Left ventricle myocardium superior (tissue), 1 donor: ENCODE results near the gene SLC6A18. TPM values are rescaled to one million over a fixed set of nuclear protein-coding genes. Genes with fewer than 3 reads are reported as not detected.
A peak's percentile ranks its signal among the peaks of the same experiment; 100 is the strongest.

Experiments used
- ATAC-seq: fragments of 200-7000 bp; cut with Tn5 transposase; one replicate; pipeline ENCODE4 v1.9.1; 2020; ENCODE audit warnings: mild to moderate bottlenecking, moderate library complexity
- DNase-seq: peaks from one replicate; pipeline ENCODE4 v3.0.0-alpha.2; 2020
- intact Hi-C: fragments of 100-400 bp; cut with micrococcal nuclease; formaldehyde crosslinking; loops from one replicate; pipeline ENCODE4 v1.11.0; 2022
- total RNA-seq: library from RNA; stranded (reverse); fragmentation: NEBNext Ultra II Directional; extraction: Animal tissue kit (Norgen Biotek cat#: 25700); gene quantifications from one replicate; pipeline ENCODE4 v1.2.1, GENCODE V29; 2021
- donor health status: DM: no; HTN: yes; CAD: no; lungs with severe emphysema.

The SLC6A18 gene
- total RNA-seq, 1 donor from 2014 or later: not detected

DNA sequence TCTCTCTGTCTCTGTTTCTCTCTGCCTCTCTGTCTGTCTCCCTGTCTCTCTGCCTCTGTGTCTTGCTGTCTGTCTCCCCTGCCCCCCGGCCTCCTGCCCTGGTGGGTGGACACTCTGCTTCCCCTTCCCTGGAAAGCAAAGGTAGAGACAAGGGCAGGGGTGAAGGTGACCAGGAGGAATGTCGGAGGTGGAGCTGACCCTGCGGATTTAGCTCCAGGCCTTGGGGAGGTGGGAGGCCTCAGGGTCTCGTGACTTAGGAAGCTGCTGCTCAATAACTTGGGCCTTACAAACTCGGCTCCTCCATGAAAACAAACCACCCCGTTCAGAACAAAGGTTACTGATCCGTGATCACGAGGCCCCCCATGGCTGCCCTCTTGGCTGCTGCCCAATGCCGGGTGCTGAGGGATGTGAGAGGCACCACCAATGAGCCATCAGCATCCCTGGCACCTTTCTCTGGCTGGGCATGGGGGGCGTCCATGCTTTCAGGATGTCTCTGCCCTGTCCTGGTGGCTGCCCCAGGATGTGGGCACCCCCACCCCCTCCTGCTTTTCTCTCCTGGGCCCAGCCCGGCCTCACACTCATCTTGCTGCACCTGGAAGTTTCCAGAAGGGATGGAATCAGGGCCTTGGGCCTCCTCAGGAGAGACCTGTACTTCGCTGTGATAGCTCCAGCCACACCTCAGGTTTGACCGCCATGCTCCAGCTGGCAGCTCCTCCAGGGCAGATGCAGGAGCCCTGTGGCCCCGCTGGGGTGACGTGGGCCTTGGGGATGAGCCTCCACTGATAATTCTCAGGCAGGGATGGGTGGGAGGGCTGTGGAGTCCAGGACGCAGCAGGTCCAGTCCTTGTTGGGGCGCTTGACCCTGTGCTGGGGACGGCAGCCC lies 38.6 kb upstream of the SLC6A18 start:
- intact Hi-C loops: no loop called here
- peak; percentile 24 for DNase-seq
- ATAC-seq: no peak

DNA sequence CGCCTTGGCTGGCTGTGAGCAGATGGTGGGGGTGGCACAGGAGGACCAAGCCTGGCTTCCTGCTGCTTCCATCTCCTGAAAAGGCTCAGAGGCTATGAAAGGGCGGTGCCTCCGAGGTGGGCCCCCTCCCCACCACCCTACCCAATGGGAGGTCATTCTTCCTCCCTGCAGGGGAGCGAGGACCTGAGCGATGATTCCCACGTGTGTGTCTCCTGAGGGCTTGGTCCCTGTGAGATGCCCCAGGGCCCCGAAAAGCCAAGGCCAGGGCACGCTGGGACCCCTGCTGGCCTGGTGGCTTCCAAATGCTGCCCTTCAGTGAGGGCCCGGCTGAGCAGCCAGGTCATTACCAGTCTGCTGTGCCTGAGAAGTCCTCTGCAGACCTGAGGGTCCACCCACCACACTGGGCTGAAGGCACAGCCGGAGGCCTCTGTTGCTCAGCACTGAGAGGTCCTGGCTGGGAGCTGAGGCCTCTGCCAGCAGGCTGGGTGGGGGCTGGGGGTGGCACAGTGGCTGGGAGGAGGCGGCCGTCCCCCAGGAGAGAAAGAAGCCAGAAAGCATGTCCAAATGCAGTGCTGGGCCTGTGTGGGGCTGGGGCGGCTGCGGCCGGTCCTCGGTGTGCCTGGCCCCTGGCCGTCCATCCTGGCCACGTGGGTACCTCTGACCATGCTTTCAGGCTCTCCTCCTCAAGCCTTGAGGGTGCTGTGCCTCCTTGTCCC lies 37.8 kb upstream of the SLC6A18 start:
- intact Hi-C loops: no loop called here
- peak; percentile 11 for DNase-seq

DNA sequence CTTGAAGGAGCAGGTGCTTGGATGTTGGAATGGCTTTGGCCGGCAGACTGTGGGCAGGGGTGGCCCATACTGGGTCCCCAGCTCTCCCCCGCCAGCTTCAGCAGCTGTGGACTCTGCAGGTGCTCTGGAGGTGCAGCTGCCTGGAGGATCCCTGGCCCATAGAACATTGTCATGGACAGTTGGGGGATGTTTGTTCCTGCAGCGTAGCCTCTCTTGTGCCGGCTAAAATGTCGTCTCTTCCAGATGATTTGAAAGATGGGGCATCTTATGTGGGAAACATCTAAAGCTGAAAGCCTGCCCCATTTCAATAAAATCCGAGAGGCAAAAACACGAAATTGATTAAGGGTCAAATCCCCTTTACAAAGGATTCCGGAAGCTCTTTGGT lies 37.2 kb upstream of the SLC6A18 start:
- DNase-seq (no peak), ATAC-seq (no peak)
- intact Hi-C loops: no loop called here

More for the DNA sequence above, 37.8 kb upstream of the SLC6A18 start:
- ATAC-seq: no peak

DNA sequence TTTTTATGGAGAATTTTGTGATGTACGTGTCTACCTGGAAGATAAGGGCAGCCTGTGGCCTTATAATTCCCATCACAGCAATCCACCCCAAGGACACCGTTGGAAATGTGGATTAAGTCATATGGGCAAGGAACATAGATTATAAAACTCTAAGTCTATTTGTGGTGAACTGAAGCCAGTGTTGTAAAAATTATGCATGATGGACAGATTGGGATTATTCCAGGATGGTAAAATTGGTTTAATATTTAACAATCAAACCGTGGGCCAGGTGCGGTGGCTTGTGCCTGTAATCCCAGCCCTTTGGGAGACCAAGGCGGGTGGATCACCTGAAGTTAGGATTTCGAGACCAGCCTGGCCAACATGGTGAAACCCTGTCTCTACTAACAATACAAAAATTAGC lies 36.7 kb upstream of the SLC6A18 start:
- DNase-seq: peak; percentile 6
- intact Hi-C loops: no loop called here
- ATAC-seq: no peak

DNA sequence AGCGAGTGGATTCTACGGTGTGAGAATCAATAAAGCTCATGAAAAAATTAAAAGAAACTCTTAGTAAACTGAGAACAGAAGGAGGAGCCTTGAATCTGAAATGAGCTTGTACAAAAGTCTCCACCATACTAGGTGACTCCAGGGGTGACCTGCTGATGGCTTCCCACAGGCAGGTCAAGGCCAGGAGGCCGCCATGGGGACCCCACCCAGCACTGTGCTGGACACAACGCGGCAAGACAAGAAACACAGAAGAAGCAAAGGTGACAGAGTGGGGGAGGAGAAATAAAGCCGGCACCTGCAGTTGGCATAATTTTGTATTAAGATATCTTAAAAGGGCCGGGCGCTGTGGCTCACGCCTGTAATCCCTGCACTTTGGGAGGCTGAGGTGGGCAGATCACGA lies 35.9 kb upstream of the SLC6A18 start:
- intact Hi-C loops: no loop called here
- peak; percentile 13 for DNase-seq
- no peak for ATAC-seq

DNA sequence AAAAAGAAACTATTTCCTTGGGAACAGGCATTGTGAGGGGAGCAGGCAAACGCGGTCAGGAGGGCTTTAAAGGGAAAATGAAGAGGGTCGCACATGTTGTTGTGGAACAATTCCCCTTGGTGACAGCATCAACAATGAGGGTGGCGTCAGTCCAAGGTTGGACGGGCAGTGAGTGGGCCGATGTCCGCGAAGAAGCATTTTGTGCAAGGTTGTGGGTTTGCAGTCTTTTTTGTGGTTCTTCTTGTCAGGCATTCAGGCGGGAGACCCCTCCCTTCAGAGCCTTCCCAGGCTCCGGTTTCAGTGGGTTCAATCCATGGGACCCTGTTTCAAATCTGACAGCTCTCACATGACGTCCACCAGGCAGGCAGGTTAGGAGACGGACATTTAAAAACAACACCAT lies 34.9 kb upstream of the SLC6A18 start:
- intact Hi-C loops: no loop called here
- ATAC-seq (no peak), DNase-seq (peak; percentile 3)

DNA sequence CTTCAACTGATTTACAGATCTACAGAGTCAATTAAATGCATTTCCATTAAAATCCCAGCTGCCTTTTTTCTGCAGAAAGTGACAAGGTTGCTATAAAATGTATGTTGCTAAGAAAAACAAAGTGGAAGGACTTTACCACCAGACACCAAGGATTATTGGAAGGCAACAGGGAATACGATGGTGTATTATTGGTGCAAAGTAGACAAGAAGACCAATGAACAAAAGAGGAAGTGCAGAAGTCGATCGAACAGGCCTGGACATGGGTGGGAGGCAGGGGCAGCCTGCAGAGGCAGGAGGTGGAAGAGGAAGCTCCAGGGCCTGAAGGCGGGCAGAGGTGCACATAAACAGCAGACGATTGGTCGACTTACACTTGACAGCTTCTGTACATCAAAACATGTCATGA lies 34.3 kb upstream of the SLC6A18 start:
- DNase-seq (peak; percentile 5), ATAC-seq (no peak)
- intact Hi-C loops: no loop called here

DNA sequence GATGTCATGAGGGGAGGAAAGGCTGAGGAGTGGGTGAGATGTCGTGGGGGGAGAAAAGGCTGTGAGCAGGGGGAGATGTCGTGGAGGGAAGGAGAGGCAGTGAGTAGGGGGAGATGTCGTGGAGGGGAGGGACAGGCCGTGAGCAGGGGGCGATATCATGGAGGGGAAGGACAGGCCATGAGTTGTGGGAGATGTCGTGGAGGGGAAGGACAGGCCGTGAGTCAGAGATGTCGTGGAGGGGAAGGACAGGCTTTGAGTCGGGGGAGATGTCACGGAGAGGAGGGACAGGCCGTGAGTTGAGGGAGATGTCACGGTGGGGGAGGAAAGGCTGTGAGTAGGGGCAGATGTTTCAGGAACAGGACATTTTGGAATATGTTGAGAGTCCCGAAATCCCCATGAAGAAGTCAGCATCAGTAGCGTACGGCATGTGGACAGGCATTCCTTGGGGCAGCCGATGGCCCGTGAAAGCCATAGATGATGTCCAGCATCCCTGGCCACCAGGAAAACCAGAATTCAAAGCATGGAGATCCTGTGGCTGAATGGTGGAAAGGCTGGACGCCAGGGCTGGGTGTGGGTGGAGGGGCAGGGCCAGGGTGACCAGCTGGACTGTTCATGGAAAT lies 32.1 kb upstream of the SLC6A18 start:
- intact Hi-C loops: no loop called here
- DNase-seq (no peak), ATAC-seq (no peak)

DNA sequence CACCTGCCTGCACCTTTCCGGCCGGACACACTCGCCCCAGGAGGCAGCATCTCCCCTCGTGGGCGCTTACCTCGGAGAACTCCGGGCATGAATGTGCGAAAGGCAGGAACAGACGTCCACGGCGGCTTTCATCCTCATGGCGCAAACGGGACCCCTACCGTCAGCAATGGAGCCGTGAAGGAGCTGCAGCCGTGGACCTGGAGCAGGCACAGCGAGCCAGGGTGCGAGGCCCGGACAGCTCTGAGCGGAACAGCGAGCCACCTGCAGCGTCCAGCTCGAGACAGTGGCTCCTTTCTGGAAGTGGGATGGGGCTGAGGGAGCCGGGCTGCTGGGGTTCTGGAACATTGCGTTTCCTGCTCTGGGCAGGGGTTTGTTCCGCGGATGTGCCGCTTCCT lies 31.6 kb upstream of the SLC6A18 start:
- intact Hi-C loops: no loop called here
- no peak for ATAC-seq

DNA sequence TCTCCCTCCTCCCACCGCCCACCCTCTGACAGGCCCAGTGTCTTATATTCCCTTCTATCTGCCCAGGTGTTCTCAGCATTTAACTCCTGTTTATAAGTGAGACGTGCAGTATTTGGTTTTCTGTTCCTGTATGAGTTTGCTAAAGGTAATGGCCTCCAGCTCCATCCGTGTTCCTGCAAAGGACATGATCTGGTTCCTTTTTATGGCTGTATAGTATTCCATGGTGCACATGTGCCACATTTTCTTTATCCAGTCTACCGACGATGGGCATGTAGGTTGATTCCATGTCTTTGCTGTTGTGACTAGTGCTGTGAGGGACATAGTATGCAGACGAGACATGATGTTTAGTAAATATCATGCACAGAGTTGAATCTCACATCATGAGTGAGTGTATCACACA lies 30.8 kb upstream of the SLC6A18 start:
- intact Hi-C loops: no loop called here
- ATAC-seq (no peak), DNase-seq (no peak)

More for the DNA sequence above, 31.6 kb upstream of the SLC6A18 start:
- no peak for DNase-seq

DNA sequence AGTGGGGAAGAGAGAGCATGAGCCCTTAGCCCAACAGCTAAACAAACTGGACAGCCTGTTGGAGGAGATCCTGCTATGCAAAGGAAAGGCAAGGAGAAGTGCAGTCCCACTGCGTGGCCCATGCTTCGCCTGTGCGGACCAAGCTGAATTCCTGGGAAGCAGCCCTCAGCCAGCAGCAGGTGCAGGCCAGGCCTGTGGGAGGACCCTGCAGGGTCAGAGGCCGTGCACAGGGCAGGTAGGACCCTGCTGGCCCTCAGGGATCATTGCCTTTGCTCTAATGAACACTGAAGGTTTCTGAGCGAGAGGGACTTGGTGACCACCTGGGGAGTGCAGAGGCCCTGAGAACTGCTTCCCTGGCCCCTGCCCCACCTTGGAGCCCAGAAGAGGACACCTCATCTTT lies 29.7 kb upstream of the SLC6A18 start:
- DNase-seq (no peak), ATAC-seq (no peak)
- intact Hi-C loops: no loop called here

DNA sequence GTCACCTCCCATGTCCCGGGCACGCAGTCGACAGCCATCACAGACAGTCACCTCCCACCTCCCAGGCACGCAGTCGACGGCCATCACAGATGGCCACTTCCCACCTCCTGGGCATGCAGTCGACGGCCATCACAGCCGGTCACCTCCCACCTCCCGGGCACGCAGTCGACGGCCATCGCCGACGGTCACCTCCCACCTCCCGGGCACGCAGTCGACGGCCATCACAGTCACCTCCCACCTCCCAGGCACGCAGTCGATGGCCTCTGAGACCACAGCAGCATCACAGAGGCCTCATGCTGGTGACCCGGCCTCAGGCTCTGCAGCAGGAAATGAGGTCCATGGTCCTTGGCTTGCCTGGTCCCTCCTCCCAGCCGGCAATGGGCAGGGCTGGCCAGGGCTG lies 29.3 kb upstream of the SLC6A18 start:
- ATAC-seq (no peak), DNase-seq (no peak)
- intact Hi-C loops: no loop called here

DNA sequence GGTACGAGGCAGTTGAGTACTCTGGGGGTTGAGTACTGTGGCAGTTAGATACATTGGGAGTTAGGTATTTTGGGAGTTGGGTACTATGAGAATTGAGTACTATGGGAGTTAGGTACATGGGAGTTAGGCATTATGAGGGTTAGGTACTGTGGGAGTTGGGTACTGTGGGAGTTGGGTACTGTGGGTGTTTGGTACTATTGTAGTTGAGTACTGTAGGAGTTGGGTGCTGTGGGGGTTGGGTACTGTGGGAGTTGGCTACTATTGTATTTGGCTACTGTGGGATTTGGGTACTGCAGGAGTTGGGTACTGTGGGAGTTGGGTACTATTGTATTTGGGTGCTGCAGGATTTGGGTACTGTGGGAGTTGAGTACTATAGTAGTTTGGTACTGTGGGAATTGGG lies 28.6 kb upstream of the SLC6A18 start:
- DNase-seq (no peak), ATAC-seq (no peak)
- intact Hi-C loops: no loop called here

DNA sequence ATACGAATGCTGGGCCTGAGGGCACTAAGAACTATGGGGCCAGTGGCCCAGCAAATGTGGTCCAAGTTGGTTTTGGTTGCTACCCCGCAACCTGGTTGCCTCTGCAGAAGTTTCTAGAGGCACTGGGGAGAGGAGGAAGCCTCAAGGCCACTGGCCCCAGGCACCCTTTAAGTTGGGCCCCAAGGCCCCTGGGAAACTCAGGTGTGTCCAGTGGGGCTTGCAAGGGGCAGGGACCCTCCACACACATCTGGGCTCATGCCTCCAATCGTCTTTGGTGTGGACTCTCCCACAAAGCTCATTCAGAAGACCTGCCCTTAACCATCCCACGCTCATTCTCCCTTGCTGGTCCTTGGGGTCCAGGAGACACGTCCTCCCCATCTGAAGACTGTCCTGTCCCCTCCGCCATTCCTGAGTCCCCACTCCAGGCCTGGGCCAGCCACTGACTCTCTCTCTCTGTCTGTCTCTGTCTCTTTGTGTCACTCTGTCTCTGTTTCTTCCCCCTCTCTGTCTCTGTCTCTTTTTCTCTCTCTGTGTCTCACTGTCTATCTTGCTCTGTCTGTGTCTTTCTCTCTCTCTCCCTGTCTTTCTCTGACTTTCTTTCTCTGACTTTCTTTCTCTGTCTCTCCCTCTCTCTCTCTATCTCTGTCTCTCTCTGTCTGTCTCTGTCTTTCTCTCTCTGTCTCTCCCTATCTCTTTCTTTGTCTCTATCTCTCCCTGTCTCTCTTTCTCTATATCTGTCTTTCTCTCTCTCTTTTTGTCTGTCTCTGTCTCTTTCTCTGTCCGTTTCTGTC lies 27.1 kb upstream of the SLC6A18 start:
- ATAC-seq (no peak), DNase-seq (no peak)
- intact Hi-C loops: no loop called here

DNA sequence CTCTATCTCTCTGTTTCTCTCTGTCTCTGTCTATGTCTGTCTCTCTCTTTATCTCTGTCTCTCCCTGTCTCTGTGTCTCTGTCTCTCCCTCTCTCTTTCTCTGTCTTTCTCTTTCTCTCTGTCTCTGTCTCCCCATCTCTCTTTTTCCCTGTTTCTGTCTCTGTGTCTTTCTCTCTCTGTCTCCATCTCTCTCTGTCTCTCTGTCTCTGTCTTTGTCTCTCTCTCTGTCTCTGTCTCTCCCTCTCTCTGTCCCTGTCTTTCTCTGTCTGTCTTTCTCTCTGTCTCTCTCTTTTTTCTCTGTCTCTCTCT lies 25.9 kb upstream of the SLC6A18 start:
- no peak for ATAC-seq
- DNase-seq: no peak
- intact Hi-C loops: no loop called here

DNA sequence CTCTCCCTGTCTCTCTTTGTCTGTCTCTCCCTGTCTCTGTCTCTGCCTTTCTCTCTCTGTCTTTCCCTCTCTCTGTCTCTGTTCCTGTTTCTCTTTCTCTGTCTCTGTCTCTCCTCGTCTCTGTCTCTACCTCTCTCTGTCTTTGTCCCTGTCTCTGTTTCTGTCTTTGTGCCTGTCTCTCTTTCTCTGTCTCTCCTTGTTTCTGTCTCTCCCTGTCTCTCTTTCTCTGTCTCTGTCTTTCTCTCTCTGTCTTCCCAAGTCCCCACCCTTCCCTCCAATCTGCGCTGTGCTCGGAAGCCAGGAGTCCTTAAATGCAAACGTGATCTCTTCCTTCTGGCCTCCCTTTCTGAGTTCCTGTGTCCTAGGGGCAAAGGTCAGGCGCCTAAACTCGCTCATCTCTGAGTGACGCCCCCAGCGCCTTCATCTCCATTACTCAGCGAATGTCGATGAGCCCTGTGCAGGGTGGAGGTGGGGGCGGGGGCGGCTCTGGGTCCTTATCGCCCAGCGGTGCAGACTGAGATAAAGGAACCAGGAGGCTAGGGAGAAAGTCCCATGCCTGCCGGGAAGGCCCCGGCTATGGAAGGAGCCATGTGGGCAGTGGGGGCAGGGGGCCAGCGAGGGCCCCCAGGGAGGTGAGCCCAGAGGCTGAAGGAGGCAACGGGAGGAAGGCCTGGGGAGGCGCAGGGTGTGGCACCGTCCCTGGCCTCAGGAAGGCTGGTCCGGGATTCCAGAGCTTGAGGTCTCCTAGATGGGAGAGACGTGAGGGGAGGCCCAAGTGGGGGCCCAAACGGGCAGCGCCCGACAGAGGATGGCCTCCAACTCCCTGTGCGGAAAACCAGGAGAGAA lies 25.3 kb upstream of the SLC6A18 start:
- intact Hi-C loops: no loop called here
- ATAC-seq (no peak), DNase-seq (no peak)

DNA sequence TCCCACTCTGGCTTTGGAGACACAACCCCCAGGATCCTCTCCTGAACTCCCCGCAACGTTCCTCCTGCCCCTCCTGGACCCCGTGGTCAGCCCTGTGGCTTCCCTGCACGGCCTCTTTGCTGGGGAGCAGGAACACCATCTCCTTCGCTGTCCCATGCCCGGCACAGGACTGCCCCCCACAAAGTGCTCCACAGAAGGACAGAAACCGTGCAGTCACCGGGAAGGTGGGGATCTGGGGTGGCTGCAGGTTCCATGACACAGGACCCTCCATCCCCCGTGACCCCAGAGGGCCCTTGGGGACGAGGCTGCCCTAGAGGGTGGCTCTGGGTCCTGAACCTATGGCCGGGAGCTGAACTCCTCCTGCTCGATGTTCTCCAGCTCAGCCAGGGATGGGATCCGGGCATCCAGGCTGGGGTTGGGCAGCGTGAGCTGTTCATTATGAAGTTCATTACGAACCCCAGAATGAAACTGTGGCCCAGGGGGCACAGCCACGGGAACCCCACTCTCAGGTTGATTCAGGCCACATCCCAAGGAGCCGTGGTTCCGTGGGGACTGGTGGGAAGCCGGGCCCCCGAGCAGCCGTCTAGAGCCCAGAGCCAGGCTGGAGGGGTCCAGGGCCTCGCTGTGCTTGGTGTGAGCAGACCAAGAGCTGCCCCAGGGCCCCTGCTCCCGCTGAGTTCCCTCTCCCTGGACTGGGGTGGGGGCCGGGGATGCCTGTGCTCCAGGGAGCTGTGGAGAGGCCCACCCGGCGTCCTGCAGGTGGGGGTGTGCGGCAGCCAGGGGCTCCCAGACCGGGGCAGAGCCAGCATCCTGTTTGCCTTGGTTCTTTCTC lies 24.5 kb upstream of the SLC6A18 start:
- intact Hi-C loops: no loop called here
- no peak for ATAC-seq
- no peak for DNase-seq
